ENCODE results near the gene GLOD4. TPM values are rescaled to one million over a fixed set of nuclear protein-coding genes. Genes with fewer than 3 reads are reported as not detected.
A peak's percentile ranks its signal among the peaks of the same experiment; 100 is the strongest.

Gene GLOD4
- total and polyA plus RNA-seq, 10 of the 15 experiments (the other 5 are each of a cell fraction or from before 2014, with no cell fraction given), result 40.8 to 107 (median 81.2) TPM

- TF ChIP-seq ZNF687 (IDR thresholded peaks at IDR 0.05), result peak; percentile 45; the same call in 1 of the 2 replicates
- TF ChIP-seq YY1 (IDR thresholded peaks at IDR 0.05; ENCODE audit: low read depth, low read length), result no peak
- TF ChIP-seq NFIC (IDR thresholded peaks at IDR 0.05; ENCODE audit: low read depth, low read length), result no peak
- TF ChIP-seq CHD2 (IDR thresholded peaks at IDR 0.05; ENCODE audit: borderline replicate concordance, low read depth, low read length), result no peak
- TF ChIP-seq KAT2A (conservative IDR thresholded peaks at IDR 0.05; ENCODE audit: control insufficient read depth, low read depth, low read length), result no peak
- TF ChIP-seq YBX1 (IDR thresholded peaks at IDR 0.05), result no peak
- TF ChIP-seq WRNIP1 (IDR thresholded peaks at IDR 0.05; ENCODE audit: borderline replicate concordance, low read depth, low read length), result no peak
- TF ChIP-seq NR2C1 (IDR thresholded peaks at IDR 0.05), result no peak
- TF ChIP-seq ZSCAN29 (IDR thresholded peaks at IDR 0.05), result no peak
- TF ChIP-seq NRF1 (conservative IDR thresholded peaks at IDR 0.05; ENCODE audit: low read depth, low read length), result no peak
- TF ChIP-seq IKZF1 (conservative IDR thresholded peaks at IDR 0.05), result peak; percentile 64
- 0 out of 2 replicates have a peak, but pooled peaks have one; percentile 46 for TF ChIP-seq GATAD2B (conservative IDR thresholded peaks at IDR 0.05; ENCODE audit: low read depth)
- no peak for TF ChIP-seq TCF7 (IDR thresholded peaks at IDR 0.05; ENCODE audit: borderline replicate concordance)
- no peak for TF ChIP-seq ZNF384 (IDR thresholded peaks at IDR 0.05; ENCODE audit: borderline replicate concordance, low read depth, low read length)
- TF ChIP-seq BMI1 (IDR thresholded peaks at IDR 0.05; ENCODE audit: borderline replicate concordance), result no peak
- TF ChIP-seq IRF5 (IDR thresholded peaks at IDR 0.05; ENCODE audit: borderline replicate concordance), result no peak
These were observed 41.4 kb upstream of the GLOD4 start (continued) for GRCh38 chr17:823501-823902.

Data from GM12878 (cell line).